Upper lobe of left lung (tissue), 4 donors: ENCODE results near the gene PCSK5.

ENCODE experiments used
- EP300 ChIP-seq, 4 donors: sonication (generic); formaldehyde crosslinking; IDR thresholded peaks; one replicate each; pipeline ENCODE4 v1.5.1; 2017; ENCODE audit warnings: antibody characterized with exemption in 4 of 4, control low read depth in 2 of 4
- TF ChIP-seq, protein P1 (sequence below), 6 experiments: fragments of 450-650 bp in 4 of 6; fragments of 200-600 bp in 2 of 6; sonication (generic) in 2 of 6; IDR thresholded peaks; one replicate each; pipeline ENCODE4 v1.5.1; 2016 to 2019; ENCODE audit warnings: antibody characterized with exemption in 6 of 6

DNA sequence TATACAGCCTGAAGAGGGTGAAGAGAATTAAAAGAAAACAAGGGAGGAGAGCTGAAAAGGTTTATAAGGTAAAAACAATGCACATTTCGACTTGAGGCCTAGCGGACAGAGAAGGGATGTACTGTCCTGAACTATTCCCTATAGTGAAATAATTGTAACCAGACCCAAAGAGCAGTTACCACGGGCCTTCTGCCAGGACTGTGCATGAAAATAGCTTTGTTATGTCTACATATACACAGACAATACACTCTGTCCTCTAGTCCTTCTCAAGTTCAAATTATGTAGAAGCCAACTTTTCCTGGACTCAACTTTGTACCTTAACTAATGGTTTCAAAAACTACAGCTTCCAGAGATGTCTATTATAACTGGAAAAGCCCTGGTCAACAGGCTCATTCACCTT, 223.7 kb downstream of the PCSK5 start:
- TF ChIP-seq EP300 (IDR thresholded peaks at IDR 0.05): no peak
- TF ChIP-seq, protein P1, sequence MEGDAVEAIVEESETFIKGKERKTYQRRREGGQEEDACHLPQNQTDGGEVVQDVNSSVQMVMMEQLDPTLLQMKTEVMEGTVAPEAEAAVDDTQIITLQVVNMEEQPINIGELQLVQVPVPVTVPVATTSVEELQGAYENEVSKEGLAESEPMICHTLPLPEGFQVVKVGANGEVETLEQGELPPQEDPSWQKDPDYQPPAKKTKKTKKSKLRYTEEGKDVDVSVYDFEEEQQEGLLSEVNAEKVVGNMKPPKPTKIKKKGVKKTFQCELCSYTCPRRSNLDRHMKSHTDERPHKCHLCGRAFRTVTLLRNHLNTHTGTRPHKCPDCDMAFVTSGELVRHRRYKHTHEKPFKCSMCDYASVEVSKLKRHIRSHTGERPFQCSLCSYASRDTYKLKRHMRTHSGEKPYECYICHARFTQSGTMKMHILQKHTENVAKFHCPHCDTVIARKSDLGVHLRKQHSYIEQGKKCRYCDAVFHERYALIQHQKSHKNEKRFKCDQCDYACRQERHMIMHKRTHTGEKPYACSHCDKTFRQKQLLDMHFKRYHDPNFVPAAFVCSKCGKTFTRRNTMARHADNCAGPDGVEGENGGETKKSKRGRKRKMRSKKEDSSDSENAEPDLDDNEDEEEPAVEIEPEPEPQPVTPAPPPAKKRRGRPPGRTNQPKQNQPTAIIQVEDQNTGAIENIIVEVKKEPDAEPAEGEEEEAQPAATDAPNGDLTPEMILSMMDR (IDR thresholded peaks at IDR 0.05): no peak
